ENCODE measurements around the gene BSG.
"Not testable (repeated sequence)": the region's sequence is repeated elsewhere in the genome, so short reads cannot be mapped to it uniquely, and the experiment has no call there.

The BSG gene

DNA sequence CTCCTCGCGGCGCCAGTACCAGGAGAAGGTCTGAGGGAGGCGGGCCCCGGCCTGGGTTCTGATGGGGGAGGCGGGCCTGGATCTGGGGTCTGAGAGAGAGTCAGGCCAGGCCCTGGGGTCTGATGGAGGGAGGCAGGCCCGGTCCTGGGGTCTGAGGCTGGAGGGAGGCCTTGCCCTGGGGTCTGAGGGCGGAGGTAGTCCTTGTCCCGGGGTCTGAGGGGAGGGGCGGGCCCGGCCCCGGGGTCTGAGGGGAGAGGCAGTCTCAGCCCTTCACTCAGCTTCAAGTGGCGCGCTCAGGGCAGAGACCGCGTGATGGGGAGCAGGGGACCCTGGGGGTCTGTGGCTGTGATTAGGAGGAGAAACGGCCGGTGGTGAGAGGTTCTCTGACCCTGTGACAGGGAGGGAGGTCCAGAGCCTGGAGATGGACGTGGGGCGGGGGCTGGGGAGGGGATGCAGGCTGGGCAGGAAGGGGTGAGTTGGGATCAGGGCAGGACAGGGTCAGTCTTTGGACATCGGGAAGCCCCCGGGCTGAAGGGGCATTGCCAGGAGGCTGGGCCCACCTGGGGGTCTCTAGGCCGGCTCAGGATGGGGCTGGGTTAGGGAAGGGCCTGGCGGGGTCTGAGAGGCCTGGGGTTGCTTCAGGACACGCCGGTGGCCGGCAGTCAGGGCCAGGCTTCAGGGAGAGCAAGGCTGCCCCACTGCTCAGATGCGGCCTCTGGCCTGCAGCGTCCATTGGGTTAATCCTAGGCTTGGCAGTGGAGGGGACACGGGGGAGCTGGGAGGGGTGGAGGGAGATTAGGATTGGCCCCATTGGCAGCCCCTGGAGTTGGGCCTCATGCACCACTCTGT is 36.0 kb downstream of the BSG start:
- DNase-seq: no peak

DNA sequence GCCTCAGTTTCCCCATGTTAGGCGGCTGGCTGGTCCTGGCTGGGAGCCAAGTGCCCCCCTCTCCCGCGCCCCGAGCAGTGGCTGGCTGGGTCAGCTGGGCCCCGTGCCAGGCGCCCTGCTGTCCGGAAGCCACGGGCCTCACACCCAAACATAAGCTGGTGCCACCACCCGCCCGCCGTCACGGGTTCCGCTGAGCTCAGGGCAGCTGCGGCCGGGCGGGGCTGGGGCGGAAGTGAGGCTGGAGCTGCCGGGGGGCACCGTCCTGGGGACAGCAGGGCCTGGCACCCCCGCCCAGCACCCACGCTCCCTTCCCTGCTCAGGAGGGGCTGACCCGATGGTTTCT is 36.6 kb downstream of the BSG start:
- DNase-seq: no peak

DNA sequence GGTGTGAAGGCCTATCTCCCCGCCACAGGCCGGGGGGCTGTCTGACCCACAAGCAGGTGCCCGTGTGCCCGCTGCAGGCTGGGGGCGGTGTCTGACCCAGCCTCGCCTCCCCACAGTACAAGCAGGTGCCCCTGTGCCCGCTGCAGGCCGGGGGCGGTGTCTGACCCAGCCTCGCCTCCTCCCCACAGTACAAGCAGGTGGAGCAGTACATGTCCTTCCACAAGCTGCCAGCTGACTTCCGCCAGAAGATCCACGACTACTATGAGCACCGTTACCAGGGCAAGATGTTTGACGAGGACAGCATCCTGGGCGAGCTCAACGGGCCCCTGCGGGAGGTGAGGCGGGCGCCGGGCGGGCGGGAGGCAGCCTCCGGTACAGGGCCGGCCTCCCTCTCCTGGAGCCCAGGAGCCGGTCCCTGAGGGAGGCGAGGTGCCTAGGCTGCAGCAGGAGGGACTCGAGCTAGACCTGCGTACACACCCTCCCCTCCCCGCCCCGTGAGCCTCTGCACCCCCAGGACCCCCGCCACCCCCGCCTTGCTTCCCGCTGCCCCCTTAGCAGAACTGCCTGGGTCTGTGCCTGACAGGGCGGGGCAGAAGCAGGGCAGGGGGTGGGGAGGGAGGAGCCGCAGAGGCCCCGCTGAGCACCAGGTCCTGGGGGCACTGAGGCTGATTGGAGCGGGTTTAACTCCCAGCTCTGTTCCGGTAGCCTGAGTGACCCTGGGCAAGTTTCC is 37.8 kb downstream of the BSG start:
- DNase-seq: peak; percentile 60

DNA sequence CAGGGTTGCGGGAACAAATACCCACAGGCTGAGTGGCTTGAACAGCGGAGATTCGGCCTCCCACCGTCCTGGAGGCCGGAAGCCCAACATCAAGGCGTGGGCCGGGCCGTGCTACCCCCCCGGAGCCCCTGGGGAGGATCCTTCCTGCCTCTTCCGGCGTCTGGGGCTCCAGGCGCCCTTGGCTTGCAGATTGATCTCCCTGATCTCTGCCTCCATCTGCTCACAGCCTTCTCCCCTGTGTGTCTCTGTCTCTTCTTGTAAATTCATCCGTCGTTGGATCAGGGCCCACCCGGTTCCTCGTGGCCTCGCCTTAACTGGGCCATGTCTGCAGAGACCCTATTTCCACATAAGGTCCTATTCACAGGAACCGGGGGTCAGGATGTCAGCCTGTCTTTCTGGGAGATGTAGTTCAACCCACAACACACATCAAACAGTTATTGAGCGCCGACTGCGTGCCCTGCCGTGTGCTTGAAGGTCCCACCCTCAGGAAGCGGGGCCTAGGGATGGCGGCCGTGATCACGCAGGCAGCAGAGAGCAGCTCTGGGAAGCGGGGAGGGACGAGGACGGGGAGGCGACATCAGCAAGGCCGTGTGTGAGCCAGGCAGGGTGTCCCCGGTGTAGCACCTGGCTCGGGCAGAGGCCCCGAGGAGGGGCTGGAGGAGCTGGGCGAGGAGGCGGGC is 38.5 kb downstream of the BSG start:
- DNase-seq: peak; percentile 76

DNA sequence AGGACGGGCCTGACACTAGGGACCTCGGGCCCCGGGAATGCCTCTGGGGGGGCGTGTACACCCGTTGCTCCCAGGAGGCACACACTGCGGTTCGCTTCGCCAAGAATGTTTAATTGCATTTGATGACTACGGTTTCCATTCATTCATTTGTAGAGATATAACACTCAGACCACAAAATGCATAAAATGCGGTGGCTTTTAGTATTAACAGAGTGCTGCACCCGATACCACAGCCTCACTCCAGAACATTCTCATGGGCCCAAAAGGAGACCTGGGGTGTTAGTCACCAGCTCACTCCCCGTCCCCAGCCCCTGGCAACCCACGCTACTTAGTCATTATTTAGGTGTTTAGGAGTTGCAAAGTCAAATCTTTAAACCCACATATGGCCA is 39.1 kb downstream of the BSG start:
- DNase-seq: peak; percentile 61

DNA sequence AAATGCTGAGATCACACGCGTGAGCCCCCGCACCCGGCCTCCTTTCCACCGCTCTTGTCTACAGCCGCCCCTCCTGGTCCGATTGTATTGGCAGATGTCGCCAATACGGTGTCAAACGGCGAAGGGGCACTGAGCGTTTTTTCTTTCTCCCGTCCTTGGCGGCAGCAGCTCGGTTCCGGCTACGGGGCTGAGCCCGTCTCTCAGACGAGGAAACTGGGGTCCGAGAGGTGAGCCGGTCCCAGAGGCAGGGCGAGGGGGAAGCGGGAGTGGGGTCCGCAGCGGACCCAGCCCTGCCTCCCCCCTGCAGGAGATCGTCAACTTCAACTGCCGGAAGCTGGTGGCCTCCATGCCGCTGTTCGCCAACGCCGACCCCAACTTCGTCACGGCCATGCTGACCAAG is 40.5 kb downstream of the BSG start:
- no peak for DNase-seq

DNA sequence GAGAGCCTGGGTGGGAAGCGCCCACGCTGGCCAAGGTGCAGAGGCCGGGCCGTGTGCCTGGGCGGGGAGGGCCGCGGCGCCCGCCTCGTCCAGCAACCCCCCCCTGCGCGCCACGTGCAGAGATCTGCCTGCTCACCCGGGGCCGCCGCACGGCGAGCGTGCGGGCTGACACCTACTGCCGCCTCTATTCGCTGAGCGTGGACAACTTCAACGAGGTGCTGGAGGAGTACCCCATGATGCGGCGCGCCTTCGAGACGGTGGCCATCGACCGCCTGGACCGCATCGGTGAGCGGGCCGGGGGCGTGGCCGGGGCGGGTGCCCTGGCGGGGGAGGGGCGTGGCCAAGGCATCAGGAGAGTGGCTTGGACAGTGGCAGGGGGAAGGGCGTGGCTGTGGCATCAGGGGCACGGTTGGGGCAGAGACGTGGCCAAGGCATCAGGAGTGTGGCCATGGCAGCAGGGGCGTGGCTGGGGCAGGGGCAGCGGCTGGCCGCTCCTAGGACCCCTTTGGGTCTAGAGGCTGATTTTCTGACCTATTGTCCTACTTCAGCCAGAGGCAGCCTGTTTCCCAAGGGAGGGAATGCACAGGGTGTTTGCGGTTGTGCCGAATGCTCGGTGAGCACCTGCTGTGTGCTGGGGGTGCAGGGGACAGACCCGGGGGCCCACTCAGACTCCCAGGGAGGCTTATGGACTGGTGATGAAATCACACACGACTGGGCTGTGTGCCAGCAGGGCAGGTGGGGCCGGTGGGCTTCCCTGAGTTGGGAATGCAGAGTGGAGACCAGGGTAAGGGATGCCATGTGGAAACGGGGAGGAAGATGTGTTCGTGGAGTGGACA is 41.6 kb downstream of the BSG start:
- no peak for DNase-seq

DNA sequence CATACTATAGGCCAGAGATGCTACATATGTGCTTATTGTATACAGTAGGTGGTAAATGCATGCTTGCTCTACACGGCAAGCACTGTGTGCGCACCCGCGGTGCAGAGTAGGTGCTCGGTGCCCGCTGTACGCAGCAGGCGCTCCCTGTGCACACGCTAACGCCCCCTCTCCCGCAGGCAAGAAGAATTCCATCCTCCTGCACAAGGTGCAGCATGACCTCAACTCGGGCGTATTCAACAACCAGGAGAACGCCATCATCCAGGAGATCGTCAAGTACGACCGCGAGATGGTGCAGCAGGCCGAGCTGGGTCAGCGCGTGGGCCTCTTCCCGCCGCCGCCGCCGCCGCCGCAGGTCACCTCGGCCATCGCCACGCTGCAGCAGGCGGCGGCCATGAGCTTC is 43.2 kb downstream of the BSG start:
- no peak for DNase-seq

DNA sequence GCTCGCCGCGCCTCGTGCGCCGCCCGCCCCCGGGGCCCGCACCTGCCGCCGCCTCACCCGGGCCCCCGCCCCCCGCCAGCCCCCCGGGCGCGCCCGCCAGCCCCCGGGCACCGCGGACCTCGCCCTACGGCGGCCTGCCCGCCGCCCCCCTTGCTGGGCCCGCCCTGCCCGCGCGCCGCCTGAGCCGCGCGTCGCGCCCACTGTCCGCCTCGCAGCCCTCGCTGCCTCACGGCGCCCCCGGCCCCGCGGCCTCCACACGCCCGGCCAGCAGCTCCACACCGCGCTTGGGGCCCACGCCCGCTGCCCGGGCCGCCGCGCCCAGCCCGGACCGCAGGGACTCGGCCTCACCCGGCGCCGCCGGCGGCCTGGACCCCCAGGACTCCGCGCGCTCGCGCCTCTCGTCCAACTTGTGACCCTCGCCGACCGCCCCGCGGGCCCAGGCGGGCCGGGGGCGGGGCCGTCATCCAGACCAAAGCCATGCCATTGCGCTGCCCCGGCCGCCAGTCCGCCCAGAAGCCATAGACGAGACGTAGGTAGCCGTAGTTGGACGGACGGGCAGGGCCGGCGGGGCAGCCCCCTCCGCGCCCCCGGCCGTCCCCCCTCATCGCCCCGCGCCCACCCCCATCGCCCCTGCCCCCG is 43.8 kb downstream of the BSG start:
- no peak for DNase-seq

DNA sequence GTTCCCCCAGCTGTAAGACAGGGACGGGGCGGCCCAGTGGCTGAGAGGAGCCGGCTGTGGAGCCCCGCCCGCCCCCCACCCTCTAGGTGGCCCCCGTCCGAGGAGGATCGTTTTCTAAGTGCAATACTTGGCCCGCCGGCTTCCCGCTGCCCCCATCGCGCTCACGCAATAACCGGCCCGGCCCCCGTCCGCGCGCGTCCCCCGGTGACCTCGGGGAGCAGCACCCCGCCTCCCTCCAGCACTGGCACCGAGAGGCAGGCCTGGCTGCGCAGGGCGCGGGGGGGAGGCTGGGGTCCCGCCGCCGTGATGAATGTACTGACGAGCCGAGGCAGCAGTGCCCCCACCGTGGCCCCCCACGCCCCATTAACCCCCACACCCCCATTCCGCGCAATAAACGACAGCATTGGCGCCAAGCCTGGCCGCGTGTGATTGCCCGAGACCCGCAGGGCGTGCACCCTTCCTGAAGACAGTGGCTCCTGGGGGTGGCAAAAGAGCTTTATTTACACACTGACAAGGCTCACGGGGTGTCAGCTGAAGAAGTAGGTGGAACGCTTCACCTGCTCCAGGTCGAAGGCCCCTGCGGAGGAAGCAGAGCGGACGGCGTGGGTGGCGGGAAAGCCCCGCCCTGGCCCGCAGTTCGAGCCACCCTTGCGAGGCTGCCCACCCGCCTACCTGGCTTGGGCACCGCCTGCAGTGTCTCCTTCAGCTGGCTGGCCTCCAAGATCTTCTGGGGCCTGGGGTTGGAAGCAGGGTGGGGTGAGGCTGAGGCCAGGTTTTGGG is 44.5 kb downstream of the BSG start:
- no peak for DNase-seq

DNA sequence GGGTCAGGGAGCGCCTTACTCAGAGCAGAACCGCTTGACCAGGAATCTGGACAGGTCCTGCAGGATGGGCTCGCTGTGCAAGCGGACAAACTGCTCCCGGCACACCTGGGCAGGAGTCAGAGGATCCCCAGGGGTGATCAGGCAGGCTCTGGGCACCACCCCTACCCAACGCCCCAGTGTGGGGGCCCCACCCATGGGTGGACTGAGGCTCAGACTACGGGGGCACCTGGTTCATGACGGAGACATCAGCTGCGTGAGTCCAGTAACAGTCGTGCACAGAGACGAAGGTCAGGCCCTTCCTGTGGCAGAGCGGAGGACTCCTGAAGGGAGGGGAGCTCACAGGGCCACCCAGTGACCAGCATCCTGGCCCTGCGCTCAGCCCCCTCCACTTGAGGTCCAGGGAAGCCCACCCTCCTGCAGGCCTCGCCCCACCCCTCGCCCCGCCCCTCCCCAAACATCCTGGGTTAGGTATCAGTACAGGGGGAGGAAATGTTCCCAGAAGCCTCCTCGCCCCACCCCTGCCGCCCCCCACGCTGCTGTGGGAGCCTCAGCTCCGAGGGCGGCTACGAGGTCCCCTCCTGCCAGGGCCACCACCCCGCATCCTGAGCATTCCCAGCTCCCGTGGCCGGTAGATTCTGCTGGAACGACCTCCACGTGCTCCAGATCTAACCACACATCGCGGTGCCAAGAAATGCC is 45.3 kb downstream of the BSG start:
- DNase-seq: no peak

DNA sequence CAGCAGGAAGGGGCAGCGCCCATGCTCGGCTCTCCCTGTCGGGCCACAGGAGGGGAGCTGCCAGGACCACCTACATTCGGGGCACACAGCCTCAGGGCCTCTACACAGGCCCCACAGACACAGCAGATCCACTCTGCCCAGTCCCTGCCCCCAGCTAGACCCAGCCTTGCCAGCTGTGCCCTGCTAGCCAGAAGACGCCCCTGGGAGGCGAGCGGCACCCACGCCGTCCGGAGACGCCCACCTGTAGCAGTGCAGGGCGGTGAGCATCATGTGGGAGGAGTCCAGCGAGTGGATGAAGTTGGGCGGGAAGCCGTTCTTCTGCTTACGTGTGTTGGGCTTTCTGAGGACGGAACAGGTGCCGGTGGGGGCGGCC is 45.8 kb downstream of the BSG start:
- no peak for DNase-seq

DNA sequence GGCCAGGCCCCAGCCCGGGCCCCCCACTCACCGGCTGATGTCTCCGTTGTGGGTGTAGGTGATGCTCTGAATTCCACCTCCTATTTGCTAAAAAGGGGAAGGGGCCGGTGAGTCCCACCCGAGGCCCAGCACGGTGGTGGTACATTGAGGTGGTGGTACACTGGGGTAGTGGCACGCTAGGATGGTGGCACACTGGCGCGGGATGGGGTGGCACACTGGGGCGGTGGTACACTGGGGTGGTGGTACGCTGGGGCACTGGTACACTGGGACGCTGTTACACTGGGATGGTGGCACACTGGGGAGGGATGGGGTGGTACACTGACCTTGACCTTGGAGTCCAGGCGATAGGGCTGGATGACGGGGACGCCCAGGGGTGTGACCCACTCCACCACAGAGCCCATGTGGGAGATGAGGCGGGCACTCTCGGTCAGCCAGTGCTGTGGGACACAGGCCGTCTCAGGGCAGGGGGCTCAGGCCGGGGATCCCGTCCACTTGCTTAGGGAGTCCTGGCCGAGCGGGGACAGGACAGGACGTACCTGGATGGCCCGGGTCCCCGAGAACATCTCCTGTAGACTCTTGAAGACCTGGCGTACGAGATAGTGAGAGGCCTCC is 46.4 kb downstream of the BSG start:
- no peak for DNase-seq

DNA sequence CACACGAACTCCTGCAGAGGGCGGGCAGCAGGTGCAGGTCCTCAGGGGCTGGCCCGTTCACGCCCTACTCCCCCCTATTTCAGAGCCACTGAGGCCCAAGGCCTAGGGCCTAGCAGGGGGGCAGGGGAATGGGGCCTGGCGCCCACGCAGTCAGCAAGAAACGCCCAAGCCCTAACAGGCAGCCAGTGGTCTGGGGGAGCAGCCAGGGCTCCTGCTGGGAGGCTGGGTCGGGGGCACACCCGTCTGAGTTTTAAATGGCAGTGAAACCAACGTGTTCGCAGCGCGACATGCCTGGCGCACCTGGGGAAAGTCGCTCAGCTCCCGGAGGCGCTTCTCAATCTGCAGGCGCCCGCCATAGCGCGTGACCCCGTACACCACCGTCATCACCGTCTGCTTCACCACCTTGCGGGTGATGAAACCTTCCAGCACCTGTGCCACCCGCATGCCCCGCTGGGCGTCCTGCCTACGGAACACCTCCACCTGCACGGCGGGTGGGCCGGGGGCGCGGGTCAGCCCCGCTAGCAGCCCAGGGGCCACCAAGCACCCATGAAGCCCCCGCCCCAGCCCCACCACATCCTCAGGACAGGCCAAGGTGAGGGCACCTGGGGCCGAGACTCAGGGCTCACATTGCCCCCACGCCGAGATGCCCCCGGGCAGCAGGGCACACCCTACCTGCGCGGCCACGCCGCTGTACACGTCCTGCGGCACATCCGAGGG is 47.0 kb downstream of the BSG start:
- no peak for DNase-seq

DNA sequence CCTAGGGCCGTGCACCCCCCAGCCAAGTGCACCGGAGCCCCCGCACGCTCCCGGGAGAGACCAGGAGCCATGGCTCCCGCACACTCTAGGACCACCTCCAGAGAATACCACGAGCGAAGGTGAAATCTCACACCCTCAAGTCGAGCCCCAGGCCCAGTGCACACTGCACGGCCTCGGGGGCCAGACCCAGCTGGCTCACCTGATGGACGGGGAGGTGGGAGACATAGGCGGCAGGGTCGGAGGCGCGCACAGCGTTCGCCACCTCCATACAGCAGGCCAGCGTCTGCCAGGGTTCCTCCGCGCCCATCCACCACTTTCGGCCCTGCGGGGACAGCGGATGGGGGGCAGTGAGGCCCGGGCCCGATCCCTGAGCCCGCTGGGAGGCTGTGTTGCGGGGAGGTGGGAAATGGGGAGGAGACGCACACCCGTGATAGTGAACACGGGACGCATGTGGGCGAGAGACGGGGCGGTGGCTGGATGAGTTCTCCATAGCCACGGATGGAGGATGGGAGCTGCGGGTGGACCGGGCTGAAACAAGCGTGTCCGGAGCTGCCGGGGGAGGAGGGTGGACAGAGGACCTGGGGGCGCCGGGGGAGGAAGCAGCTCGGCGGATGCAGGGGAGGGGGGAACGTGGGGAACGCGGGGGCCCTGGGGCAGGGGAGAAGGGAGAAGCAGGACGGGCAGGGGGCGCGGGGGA is 47.9 kb downstream of the BSG start:
- no peak for DNase-seq

DNA sequence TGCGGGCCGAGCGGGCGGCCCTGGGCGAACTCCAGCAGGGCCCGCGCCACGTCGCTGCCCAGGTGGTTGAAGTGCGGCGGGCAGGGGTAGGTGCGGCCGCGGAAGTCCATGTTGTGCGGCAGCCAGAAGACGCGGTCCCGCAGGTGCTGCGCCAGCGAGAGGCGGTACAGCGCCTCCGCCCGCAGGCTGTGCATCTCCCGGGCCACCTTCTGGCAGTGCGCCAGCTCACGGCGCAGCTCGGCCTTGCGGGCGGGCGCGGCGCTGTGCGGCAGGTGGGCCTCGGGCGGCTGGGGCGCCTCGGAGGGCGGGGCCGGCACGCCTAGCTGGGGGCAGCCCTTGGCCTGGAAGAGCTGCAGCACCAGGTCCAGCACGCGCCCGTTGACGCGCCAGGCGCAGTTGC is 48.8 kb downstream of the BSG start:
- not testable (repeated sequence) for DNase-seq

DNA sequence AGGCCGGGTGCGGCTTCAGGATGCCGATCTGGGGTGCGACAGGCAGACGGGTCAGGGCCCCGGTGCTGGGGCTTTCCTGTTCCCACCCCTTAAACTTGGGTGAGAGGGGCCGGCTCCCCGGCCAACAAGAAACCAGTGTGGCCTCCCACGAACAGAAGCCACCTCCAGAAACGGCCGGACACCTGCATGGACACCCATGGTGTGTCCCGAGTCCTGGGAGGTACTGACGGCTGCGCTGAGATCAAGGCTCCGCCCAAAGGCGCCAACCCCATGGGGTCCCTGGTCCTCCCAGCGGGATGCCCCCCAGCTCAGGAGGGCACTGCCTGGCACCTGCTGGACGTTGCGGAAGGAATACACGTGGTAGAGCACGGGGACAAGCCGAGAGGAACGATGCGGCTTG is 49.4 kb downstream of the BSG start:
- DNase-seq: no peak

DNA sequence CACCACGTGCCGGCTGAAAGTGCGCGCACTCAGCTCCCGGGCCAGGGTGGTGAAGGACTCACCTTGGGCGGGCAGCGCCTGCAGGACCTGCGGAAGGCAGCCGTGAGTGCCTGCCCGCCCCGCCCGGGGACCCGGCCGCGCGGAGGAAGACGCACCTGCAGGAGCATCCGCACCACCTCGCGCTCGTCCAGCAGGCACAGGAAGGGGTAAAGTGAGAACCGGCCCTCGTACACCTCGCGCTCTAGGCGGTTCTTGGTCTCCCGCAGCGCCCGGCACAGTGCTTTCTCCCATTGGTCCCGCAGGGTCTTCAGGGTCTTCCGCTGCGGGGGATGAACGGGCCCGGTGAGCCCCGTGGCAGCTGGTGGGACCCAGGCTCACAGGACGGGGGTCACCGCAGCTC is 50.3 kb downstream of the BSG start:
- DNase-seq: no peak

DNA sequence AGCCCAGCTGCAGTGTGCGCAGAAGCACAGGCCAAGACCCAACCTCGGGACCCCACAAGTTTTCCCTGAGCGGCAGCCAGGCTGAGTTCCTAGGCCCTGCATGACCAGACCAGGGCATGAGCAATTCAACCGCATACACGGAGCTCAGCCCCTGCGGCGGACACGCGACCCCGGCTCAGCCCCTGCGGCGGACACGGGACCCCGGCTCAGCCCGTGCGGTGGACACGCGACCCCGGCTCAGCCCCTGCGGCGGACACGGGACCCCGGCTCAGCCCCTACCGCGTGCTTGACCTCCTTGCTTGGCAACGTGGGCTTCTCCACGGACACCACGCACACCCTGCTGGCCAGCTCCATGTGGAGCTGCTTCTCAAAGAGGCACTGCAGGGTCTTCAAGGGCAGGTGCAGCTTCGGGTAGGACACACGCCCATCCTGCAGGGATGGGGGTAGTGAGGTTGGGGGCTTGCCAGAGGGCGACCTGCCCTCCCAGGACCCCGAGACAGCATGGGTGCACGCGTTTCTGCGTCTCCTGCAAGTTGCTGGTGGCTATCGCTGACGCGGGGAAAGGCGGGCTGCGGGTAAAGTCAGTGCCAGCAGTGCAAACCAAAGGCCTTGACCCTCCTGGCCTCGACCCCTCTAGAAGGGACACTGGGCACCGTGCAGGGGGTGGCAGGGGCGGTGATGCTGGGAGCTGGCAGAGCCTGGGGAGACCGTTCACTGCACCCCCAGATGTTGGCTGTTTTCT is 51.0 kb downstream of the BSG start:
- DNase-seq: no peak

Data from CD4-positive, alpha-beta T cell treated with Interleukin-17A for 4 hours (primary cell).